ENCODE results near the gene AFF3. TPM values are rescaled to one million over a fixed set of nuclear protein-coding genes. Genes with fewer than 3 reads are reported as not detected.
"Not testable (repeated sequence)": the region's sequence is repeated elsewhere in the genome, so short reads cannot be mapped to it uniquely, and the experiment has no call there.

The AFF3 gene
- polyA plus RNA-seq, 1 donor = 3.5 TPM

- no peak for DNase-seq (ENCODE audit: low read depth)
Observed at GRCh38 chr2:99550368-99550767, 592.0 kb downstream of the AFF3 start.

GRCh38 chr2:99545604-99546003 is 596.8 kb downstream of the AFF3 start:
- DNase-seq (ENCODE audit: low read depth) = no peak

GRCh38 chr2:99545066-99545465 is 597.3 kb downstream of the AFF3 start:
- DNase-seq (ENCODE audit: low read depth) = no peak

GRCh38 chr2:99544608-99545007 is 597.8 kb downstream of the AFF3 start:
- DNase-seq (ENCODE audit: low read depth) = no peak

GRCh38 chr2:99543247-99543646 is 599.1 kb downstream of the AFF3 start:
- no peak for DNase-seq (ENCODE audit: low read depth)

- no peak for DNase-seq (ENCODE audit: low read depth)
Observed at GRCh38 chr2:99537910-99538485, 604.4 kb downstream of the AFF3 start.

GRCh38 chr2:99524056-99524455 is 618.3 kb downstream of the AFF3 start:
- no peak for DNase-seq (ENCODE audit: low read depth)

- DNase-seq (ENCODE audit: low read depth) = no peak
Observed at GRCh38 chr2:99522157-99522556, 620.2 kb downstream of the AFF3 start.

- DNase-seq (ENCODE audit: low read depth) = no peak
Observed at GRCh38 chr2:99520813-99521212, 621.6 kb downstream of the AFF3 start.

GRCh38 chr2:99520195-99520594 is 622.2 kb downstream of the AFF3 start:
- no peak for DNase-seq (ENCODE audit: low read depth)

GRCh38 chr2:99514357-99514756 is 628.0 kb downstream of the AFF3 start:
- no peak for DNase-seq (ENCODE audit: low read depth)

GRCh38 chr2:99512181-99512591 is 630.2 kb downstream of the AFF3 start:
- peak; percentile 48 for DNase-seq (ENCODE audit: low read depth)

GRCh38 chr2:99509387-99509786 is 633.0 kb downstream of the AFF3 start:
- DNase-seq (ENCODE audit: low read depth) = no peak

- DNase-seq (ENCODE audit: low read depth) = no peak
Observed at GRCh38 chr2:99507937-99508818, 634.2 kb downstream of the AFF3 start.

GRCh38 chr2:99504844-99505584 is 637.4 kb downstream of the AFF3 start:
- no peak for DNase-seq (ENCODE audit: low read depth)

- DNase-seq (ENCODE audit: low read depth) = not testable (repeated sequence)
Observed at GRCh38 chr2:99503662-99504416, 638.6 kb downstream of the AFF3 start.

- DNase-seq (ENCODE audit: low read depth) = no peak
Observed at GRCh38 chr2:99496021-99496420, 646.4 kb downstream of the AFF3 start.

Other genes starting within 250 kb of the AFF3 start
- gene LONRF2, start 179.9 kb upstream of the AFF3 start, polyA plus RNA-seq (ENCODE audit: insufficient read length) = 1.5 TPM

Measured in forelimb muscle (tissue), 1 donor.